ENCODE data around the gene MEX3D.

GRCh38 chr19:1590641-1591397 lies 22.7 kb upstream of the MEX3D start:
- no peak; the same call in 1 of the 2 replicates for TF ChIP-seq CTCF (conservative IDR thresholded peaks at IDR 0.05)
- no peak for TF ChIP-seq EZH2 (IDR thresholded peaks at IDR 0.05; ENCODE audit: low read depth)

All from PC-9 (cell line).